GM19193 (cell line): ENCODE results near the gene DDX49.

Source experiments
- POLR2A ChIP-seq: IDR thresholded peaks from 4 replicates; pipeline ENCODE4 v1.6.1; 2011; ENCODE audit not compliant: insufficient read depth, insufficient read length; ENCODE audit errors: extremely low read depth

DDX49 gene

GRCh38 chr19:18889949-18890745 is 29.4 kb upstream of the DDX49 start:
- TF ChIP-seq POLR2A = no peak

- TF ChIP-seq POLR2A = no peak
Measured at GRCh38 chr19:18893587-18894253, 25.8 kb upstream of the DDX49 start.

GRCh38 chr19:18894254-18895037 is 25.1 kb upstream of the DDX49 start:
- TF ChIP-seq POLR2A = no peak

GRCh38 chr19:18895038-18895823 is 24.3 kb upstream of the DDX49 start:
- TF ChIP-seq POLR2A = no peak

- TF ChIP-seq POLR2A = no peak
Measured at GRCh38 chr19:18895824-18896341, 23.6 kb upstream of the DDX49 start, which contains the start of gene CERS1. TSS of gene CERS1 (minus strand) at chr19:18896158. CDS start at chr19:18896072, 86 bp downstream.

- TF ChIP-seq POLR2A = no peak
Measured at GRCh38 chr19:18896421-18896841, 23.1 kb upstream of the DDX49 start.

GRCh38 chr19:18897094-18898029 is 22.2 kb upstream of the DDX49 start:
- TF ChIP-seq POLR2A = no peak

- no peak for TF ChIP-seq POLR2A
Measured at GRCh38 chr19:18898081-18898606, 21.4 kb upstream of the DDX49 start.

GRCh38 chr19:18898607-18899408 is 20.7 kb upstream of the DDX49 start:
- no peak for TF ChIP-seq POLR2A

GRCh38 chr19:18899624-18900560 is 19.6 kb upstream of the DDX49 start:
- TF ChIP-seq POLR2A = no peak
